ENCODE data around the gene CDK15.

CDK15 gene

GRCh38 chr2:201913201-201913600 is 106.9 kb downstream of the CDK15 start:
- DNase-seq, result no peak

DNA sequence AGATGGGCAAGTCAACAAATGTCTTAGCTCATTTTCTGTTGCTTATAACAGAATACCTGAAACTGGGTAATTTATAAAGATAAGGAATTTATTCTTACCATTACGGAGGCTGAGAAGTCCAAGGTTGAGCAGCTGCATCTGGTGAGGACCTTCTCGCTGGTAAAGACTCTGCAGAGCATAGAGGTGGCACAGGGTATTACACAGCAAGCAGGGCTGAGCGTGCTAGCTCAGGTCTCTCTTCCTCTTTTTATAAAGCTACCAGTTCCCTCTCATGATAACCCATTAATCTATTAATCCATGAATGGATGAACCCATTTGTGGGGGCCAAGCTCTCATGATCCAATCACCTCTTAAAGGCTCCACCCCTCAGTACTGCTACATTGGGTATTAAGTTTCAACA is 109.1 kb downstream of the CDK15 start:
- DNase-seq, result no peak

- no peak for DNase-seq
These were observed 110.2 kb downstream of the CDK15 start for GRCh38 chr2:201916565-201916964.

DNA sequence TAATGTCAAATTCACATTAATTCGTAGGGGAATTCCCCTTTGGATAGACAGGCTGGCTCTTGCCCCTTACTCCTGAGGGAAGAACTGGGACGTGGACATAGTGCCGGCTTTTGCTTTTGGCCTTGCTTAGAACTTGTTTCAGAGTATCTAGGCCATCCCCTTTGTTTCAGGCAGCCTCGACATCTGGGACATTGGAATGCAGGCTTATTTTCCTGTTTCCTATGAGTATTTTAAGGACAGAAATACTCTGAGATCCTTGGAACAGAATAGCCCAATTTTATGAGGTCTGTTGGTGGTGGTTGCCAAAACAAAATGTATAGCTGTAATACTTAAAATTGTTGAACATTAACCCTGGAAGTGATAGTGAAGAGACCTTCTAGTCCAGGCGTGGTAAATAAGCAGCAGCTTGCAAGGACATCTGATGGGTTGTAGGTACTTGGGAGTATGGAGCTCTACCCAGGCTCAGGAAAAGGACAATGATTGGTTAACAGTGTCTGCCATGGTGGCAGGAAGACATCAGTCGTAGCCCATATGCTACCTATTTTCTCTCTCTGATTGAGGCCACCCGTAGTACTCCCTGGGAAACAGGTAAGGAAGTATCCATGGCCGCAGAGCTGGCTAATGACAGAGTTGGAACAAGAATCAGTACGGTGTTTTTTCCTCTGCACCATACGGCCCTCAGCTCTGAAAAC is 112.4 kb downstream of the CDK15 start:
- DNase-seq, result no peak

- DNase-seq, result no peak
These were observed 112.9 kb downstream of the CDK15 start for GRCh38 chr2:201919308-201919634.

DNA sequence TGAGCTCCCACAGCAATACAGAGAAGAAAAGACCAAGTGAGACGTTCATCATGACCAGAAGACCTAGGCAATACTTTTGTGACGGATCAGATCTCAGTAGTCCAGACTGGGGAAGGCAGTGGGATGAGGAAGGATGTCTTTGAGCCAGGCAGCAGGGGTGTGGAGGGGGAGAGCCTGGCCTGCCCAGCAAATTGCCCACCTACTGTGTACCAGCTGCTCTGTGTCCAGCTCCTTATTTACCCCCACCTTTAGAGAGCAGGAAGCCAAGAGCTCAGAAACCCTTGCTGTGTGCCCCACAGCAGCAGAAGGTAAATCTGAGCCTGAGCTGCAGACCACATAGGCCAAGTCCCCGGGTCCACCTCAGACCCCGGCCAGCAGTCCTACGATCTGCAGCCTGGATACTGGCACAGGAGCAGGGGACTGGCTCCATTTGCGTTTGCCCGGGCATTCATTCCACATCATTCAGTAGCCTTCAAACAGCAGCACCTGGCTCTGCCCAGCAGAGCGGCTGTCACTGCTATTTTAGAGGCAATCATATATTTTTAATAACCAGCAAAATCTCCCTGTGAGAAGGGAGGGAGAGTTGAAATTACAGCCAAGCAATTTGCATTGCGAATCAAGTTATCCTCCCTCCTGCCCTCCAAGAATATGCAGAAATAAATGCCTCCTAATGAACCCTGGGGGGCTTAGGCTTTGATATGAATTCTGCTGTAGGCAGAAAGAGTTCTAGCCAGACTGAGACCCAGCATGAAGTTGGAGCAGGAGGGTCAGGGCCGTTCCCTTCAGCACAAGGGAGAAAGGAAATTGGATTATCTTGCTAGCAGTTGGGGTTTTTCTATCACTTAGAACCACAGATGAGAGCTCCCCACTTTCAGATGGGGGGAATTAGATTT is 117.3 kb downstream of the CDK15 start:
- no peak for DNase-seq

GRCh38 chr2:201924453-201924852 is 118.1 kb downstream of the CDK15 start:
- DNase-seq, result no peak

- no peak for DNase-seq
These were observed 118.7 kb downstream of the CDK15 start for GRCh38 chr2:201925056-201925455.

DNA sequence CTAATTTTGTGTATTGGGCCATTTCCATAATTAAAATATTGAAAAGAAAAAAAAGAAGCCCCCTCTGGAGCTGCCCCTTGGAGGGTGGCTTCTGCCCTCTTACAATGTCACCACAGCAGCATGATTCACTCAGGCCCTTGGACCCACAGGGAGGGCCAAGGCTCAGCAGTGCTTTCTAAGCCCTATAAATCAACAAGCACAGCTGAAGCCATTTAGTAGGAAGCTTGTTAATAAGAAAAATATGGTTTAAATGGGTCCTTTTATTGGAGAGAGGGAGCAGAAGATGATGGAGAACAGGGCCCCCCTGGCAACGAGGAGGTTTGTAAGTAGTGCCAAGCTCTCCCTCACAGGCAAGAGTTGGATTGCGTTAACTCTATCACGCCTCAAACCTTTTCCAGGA is 119.7 kb downstream of the CDK15 start:
- DNase-seq, result no peak

DNA sequence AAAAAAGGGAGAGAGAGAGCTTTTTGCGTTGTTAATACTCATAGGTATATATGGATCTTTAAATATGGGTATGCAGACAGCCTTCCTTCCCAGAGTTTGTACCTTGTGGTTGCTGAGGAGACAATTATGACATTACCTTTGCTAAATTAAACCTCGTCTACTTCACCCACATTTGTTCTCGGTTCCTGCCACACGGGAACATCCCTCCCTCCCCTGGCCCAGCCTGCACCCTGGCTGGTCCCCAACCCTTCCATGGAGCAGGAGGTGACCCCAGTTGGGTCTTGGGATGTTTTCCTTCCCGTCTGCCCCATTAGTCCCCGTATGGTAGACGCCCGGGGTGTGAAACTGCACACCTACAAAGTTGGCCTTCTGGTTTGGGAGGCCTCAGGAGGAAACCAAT is 122.0 kb downstream of the CDK15 start:
- no peak for DNase-seq

DNA sequence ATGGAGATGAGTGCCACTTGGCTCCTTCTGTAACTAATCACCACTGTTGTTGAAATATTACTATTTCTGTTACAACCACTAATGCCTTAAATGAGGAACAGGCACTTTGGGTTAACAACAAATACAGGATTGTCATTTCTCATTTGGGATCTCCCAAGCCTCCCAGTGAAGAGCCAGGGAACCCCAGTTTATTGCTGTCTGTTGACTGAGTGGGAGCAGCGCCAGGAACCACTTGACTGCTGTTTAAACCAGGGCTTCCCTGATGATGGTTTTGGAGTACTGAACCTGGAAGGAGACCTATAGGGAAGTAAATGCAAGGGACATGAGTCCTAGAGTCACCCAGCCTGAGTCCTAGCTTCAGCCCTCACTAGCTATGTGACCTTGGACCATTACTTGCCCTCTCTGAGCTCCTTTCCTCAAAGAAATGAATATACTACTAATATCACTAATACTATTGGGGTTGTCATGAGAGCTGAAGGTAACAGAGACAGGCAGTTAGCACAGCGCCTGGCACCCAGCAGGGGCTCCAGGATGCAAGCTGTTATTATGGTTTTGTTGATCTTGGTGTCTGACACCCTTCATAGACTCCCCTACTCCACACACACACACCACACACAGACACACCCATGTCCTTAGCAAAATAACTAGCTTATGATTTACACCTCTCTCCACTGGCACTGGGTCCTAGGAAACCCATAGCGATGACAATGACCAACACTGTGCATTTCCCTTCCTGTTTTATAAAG is 123.1 kb downstream of the CDK15 start:
- no peak for DNase-seq

DNA sequence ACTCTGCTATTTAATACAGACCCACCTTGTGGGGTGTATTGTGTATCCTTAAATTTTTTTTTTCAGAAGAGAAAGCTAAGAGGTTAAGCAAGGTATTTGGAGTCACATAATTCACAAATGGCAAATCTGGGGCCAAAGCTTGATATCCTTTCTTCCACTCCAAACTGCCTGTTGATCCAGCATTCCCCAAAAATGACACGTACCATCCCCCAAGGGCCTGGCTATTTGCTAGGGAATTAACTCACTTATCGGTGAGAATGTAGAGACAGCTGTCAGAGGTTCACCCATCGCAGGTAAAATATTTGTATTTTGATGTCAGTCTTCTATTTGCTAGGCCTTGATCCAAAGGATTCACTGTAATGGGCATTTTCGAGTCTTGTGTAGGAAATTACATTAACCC is 123.7 kb downstream of the CDK15 start:
- no peak for DNase-seq

GRCh38 chr2:201930831-201931230 is 124.5 kb downstream of the CDK15 start:
- no peak for DNase-seq

DNA sequence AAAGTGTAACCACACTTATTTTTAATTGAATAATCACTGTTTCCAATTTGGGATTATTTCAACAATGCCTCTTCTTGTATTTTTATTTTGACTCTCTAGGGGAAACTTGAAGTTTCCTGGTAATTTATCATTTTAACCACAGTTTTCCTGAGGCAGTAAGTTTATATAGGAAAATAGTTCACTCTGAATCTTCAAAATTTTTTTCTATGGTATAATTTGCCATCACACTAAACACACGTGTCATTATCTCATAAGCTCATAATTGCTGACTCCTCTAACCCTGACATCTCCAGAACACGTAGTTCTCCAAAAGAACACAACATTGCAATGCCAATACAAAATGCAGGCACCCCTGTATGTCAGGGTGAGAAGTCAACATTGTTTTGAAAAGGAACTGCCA is 125.1 kb downstream of the CDK15 start:
- no peak for DNase-seq

DNA sequence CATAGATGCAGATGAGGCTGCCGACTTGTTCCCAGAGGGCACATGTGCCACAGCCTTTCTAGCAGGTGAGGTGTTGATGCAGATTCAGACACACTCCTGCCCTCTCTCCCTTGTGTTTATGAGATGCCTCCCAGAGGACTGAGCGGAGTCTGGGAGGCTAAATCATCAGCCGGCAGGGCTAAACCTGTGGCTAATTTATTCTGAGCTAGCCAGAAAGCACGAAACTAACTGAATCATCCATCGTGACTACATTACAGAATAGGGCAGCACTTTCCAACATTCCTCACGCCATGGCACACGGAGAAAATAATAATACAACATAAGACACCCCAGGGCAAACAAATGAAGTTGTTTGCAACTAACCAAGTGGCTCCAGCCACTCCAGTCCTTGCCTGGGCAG is 125.6 kb downstream of the CDK15 start:
- no peak for DNase-seq

DNA sequence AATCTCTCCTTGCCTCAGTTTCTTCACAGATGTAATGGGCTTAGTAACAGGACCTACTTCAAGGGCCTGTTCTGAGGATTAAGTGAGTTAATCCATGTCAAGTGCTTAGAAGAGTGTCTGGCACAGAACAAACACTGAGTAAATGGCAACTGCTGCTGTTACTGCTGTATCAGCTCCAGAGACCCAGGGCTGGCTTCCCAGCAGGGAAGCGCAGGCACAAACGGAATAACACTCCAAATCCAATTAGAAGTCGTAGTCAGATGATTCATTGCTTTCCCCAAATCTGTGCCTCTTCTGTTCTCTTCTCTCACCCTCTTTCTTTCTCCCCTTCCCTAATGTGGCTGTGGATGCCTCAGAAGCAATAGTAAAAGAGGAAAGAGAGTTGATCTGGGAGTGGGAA is 126.2 kb downstream of the CDK15 start:
- DNase-seq, result no peak

- no peak for DNase-seq
These were observed 127.5 kb downstream of the CDK15 start for GRCh38 chr2:201933792-201934237.

GRCh38 chr2:201936817-201937216 is 130.5 kb downstream of the CDK15 start:
- no peak for DNase-seq

DNA sequence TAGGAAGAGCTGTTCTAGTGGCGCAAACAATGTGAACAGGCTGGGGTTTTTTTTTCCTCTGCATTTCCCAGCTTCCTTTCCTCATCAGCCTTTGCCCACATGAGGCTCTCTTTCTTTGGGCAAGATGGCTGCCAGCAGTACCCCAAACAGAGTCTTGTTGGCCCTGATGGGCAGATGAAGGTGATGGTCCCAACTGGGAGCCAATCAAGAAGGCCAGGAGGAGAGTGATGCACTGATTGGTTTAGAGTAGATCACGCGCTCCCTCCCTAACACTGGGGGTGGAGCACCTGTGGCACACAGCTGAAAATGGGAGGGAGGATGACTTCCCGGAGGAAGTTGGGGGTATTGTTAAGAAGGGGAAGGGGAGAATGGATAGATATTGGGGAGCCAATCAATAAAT is 131.0 kb downstream of the CDK15 start:
- DNase-seq, result no peak

DNA sequence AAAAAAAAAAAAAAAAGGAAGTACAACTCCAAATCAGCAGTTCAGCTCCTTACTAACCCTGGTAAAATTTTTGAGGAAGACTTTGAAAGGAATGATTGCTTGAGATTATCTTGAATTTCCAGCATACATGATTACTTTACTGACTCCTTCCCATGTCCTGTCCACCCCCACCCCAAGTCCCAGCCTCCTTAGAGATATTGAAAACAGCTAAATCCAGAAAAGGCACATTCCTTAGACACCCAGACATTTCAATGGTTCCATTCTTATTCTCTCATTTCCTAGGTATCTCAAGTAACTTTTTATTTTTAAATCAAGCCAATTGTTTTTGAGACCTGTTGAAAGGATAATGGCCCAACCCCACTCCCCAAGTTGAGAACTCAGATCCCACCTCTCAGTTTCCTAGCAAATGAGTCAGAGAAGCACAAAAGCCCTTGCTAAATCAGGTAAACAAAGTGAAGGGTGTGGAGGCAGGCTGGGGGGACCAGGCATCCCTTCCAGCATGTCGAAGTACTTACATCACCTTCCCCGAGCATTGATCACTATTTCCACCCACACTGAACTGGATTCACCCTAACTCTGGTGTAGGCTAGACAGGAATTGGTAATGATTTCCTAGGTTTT is 131.9 kb downstream of the CDK15 start:
- DNase-seq, result no peak

- no peak for DNase-seq
These were observed 132.4 kb downstream of the CDK15 start for GRCh38 chr2:201938781-201939180.

GRCh38 chr2:201939453-201939941 is 133.2 kb downstream of the CDK15 start:
- no peak for DNase-seq

DNA sequence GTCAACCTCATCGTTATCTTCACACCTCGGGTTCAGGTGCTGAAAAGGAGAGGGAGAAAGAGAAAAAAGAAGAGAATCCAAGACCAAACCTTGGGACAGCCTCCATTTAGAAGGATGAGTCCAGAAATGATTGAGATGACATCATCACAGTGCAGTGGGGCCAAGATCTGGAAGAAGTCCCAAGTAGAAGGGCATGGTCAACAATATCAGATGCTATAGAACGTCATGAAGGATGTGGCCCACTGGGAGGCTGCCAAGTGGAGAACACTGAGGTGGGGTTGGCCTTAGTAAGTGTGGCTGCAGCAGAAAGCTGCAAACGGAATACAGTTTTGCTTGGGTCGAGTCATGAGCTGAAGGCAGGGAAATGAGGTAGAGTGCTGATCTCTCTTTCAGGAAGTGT is 136.2 kb downstream of the CDK15 start:
- DNase-seq, result no peak

Data from stimulated activated CD4-positive, alpha-beta T cell treated with anti-CD3 and anti-CD28 coated beads, Interleukin-15, amount 100 ng/mL, for 24 hours (primary cell).